SH-SY5Y (cell line): ENCODE data around the gene GALNT2.

Experiments
- GATA2 ChIP-seq: IDR thresholded peaks from 2 replicates; pipeline ENCODE4 v1.6.1; 2011; ENCODE audit warnings: mild to moderate bottlenecking, low read depth, low read length
- GATA3 ChIP-seq: IDR thresholded peaks from 2 replicates; pipeline ENCODE4 v1.6.1; 2011; ENCODE audit warnings: low read depth, mild to moderate bottlenecking, low read length, moderate library complexity

The GALNT2 gene

GRCh38 chr1:230212405-230212936, 145.4 kb downstream of the GALNT2 start:
- no peak for TF ChIP-seq GATA3
- no peak for TF ChIP-seq GATA2

- no peak for TF ChIP-seq GATA2
- TF ChIP-seq GATA3 = no peak
Observed at GRCh38 chr1:230215031-230215430, 148.0 kb downstream of the GALNT2 start.

- TF ChIP-seq GATA2 (no peak), GATA3 (no peak)
Observed at GRCh38 chr1:230215529-230215928, 148.5 kb downstream of the GALNT2 start.

GRCh38 chr1:230216896-230217295, 149.9 kb downstream of the GALNT2 start:
- TF ChIP-seq GATA3 = no peak
- TF ChIP-seq GATA2 = no peak

GRCh38 chr1:230218667-230219066, 151.6 kb downstream of the GALNT2 start:
- TF ChIP-seq GATA3 (no peak), GATA2 (no peak)

- TF ChIP-seq GATA3 (no peak), GATA2 (no peak)
Observed at GRCh38 chr1:230219174-230220067, 152.4 kb downstream of the GALNT2 start.

- TF ChIP-seq GATA2 (no peak), GATA3 (no peak)
Observed at GRCh38 chr1:230220478-230220877, 153.4 kb downstream of the GALNT2 start.

GRCh38 chr1:230220907-230221306, 153.9 kb downstream of the GALNT2 start:
- no peak for TF ChIP-seq GATA3
- TF ChIP-seq GATA2 = no peak

GRCh38 chr1:230222678-230223077, 155.6 kb downstream of the GALNT2 start:
- TF ChIP-seq GATA2 = no peak
- no peak for TF ChIP-seq GATA3

- TF ChIP-seq GATA3 = no peak
- no peak for TF ChIP-seq GATA2
Observed at GRCh38 chr1:230224101-230224960, 157.3 kb downstream of the GALNT2 start.

- TF ChIP-seq GATA2 = no peak
- no peak for TF ChIP-seq GATA3
Observed at GRCh38 chr1:230226007-230226800, 159.2 kb downstream of the GALNT2 start.

GRCh38 chr1:230226814-230227213, 159.8 kb downstream of the GALNT2 start:
- no peak for TF ChIP-seq GATA2
- TF ChIP-seq GATA3 = no peak

GRCh38 chr1:230228236-230228897, 161.3 kb downstream of the GALNT2 start:
- no peak for TF ChIP-seq GATA3
- no peak for TF ChIP-seq GATA2
